HepG2 (cell line): ENCODE results near the gene MYO18A. TPM values are rescaled to one million over a fixed set of nuclear protein-coding genes. Genes with fewer than 3 reads are reported as not detected.

ENCODE experiments used
- DNMT3B ChIP-seq: conservative IDR thresholded peaks from 2 replicates; pipeline ENCODE4 v1.6.1; 2016; ENCODE audit warnings: missing biosample characterization, control low read depth
- ELF3 ChIP-seq: IDR thresholded peaks from 2 replicates; pipeline ENCODE4 v1.6.1; 2016; ENCODE audit warnings: missing genetic modification reagents, missing compliant biosample characterization
- ETV5 ChIP-seq: IDR thresholded peaks from 2 replicates; pipeline ENCODE4 v1.6.1; 2018; ENCODE audit warnings: missing biosample characterization, missing genetic modification reagents, inconsistent platforms, borderline replicate concordance
- HMG20A ChIP-seq: IDR thresholded peaks from 2 replicates; pipeline ENCODE4 v1.6.1; 2016; ENCODE audit warnings: borderline replicate concordance
- MAFF ChIP-seq: IDR thresholded peaks from 2 replicates; pipeline ENCODE4 v1.6.1; 2011; ENCODE audit warnings: low read depth, low read length, improper control_type of control experiment
- MAFG ChIP-seq: sonication (generic); formaldehyde crosslinking; IDR thresholded peaks from 2 replicates; pipeline ENCODE4 v1.5.1; 2020; ENCODE audit warnings: mild to moderate bottlenecking, missing genetic modification reagents
- MAZ ChIP-seq, 2 experiments: sonication (generic) in 1 of 2; formaldehyde crosslinking in 1 of 2; IDR thresholded peaks; 2 replicates each; pipeline versions ENCODE4 v1.5.0 to v1.6.1; 2012 to 2020; ENCODE audit warnings: low read depth in 2 of 2, mild to moderate bottlenecking in 2 of 2, borderline replicate concordance in 1 of 2, improper control_type of control experiment in 1 of 2, low read length in 1 of 2, missing genetic modification reagents in 1 of 2, moderate library complexity in 1 of 2
- PAXIP1 ChIP-seq: sonication (generic); formaldehyde crosslinking; conservative IDR thresholded peaks from 2 replicates; pipeline ENCODE4 v1.4.0; 2020; ENCODE audit warnings: mild to moderate bottlenecking, missing genetic modification reagents, moderate library complexity
- SATB2 ChIP-seq: sonication (generic); formaldehyde crosslinking; IDR thresholded peaks from 2 replicates; pipeline ENCODE4 v1.5.0; 2020; ENCODE audit warnings: missing genetic modification reagents
- TEF ChIP-seq: sonication (generic); formaldehyde crosslinking; IDR thresholded peaks from 2 replicates; pipeline ENCODE4 v1.5.0; 2020; ENCODE audit warnings: missing genetic modification reagents
- TFAP4 ChIP-seq: sonication (generic); IDR thresholded peaks from 2 replicates; pipeline ENCODE4 v1.6.1; 2016; ENCODE audit warnings: low read depth, borderline replicate concordance
- THAP9 ChIP-seq: sonication (generic); formaldehyde crosslinking; IDR thresholded peaks from 2 replicates; pipeline ENCODE4; 2020; ENCODE audit warnings: missing genetic modification reagents, mild to moderate bottlenecking, borderline replicate concordance
- ZNF274 ChIP-seq: sonication (generic); formaldehyde crosslinking; IDR thresholded peaks from 2 replicates; pipeline ENCODE4 v1.5.1; 2020; ENCODE audit warnings: mild to moderate bottlenecking, missing genetic modification reagents
- ZNF484 ChIP-seq: sonication (generic); formaldehyde crosslinking; IDR thresholded peaks from 2 replicates; pipeline ENCODE4 v1.5.1; 2020; ENCODE audit warnings: mild to moderate bottlenecking, low read depth, missing genetic modification reagents, borderline replicate concordance
- ZNF496 ChIP-seq: sonication (generic); formaldehyde crosslinking; IDR thresholded peaks from 2 replicates; pipeline ENCODE4 v1.8.1; 2023; ENCODE audit warnings: mild to moderate bottlenecking, moderate library complexity, missing genetic modification reagents; ENCODE audit not compliant: insufficient replicate concordance
- ZNF577 ChIP-seq: sonication (generic); formaldehyde crosslinking; IDR thresholded peaks from 2 replicates; pipeline ENCODE4 v1.4.0; 2020; ENCODE audit warnings: mild to moderate bottlenecking, low read depth, missing genetic modification reagents, borderline replicate concordance
- ZNF598 ChIP-seq: sonication (generic); formaldehyde crosslinking; IDR thresholded peaks from 2 replicates; pipeline ENCODE4 v1.5.1; 2020; ENCODE audit warnings: mild to moderate bottlenecking, missing genetic modification reagents, borderline replicate concordance
- ZNF740 ChIP-seq: sonication (generic); formaldehyde crosslinking; IDR thresholded peaks from 2 replicates; pipeline ENCODE4 v1.4.0; 2020; ENCODE audit warnings: missing genetic modification reagents
- ZSCAN9 ChIP-seq: IDR thresholded peaks from 2 replicates; pipeline ENCODE4 v1.6.1; 2016; ENCODE audit warnings: borderline replicate concordance
- polyA plus RNA-seq, 8 experiments: library from polyadenylated mRNA; depleted of rRNA in 3 of 8; stranded (reverse) in 7 of 8; unstranded in 1 of 8; fragments of >200 nt; fragmentation: Illumina TruSeq in 4 of 8; extraction: Trizol in 4 of 8; gene quantifications; 2 replicates each; pipeline versions ENCODE4 v1.2.1 to v1.2.3, GENCODE V29; 2011 to 2016; ENCODE audit warnings: low read depth in 4 of 8, missing spikeins in 1 of 8, mixed read lengths in 1 of 8; ENCODE audit not compliant: insufficient read depth in 1 of 8
- total RNA-seq, 5 experiments: library from RNA; depleted of rRNA; stranded (reverse); fragments of >200 nt; fragmentation: Illumina TruSeq; extraction: Trizol; gene quantifications; 2 replicates each; pipeline ENCODE4 v1.2.3, GENCODE V29; 2016; ENCODE audit warnings: low read depth in 1 of 5

The MYO18A gene
- total and polyA plus RNA-seq, 2 of the 13 experiments (the other 11 are each of a cell fraction or from before 2014, with no cell fraction given) = 16.8 to 24.8 TPM

- TF ChIP-seq TEF (CRISPR knock-in tag) = no peak
- TF ChIP-seq ZNF740 (CRISPR knock-in tag) = no peak
- TF ChIP-seq ZNF577 (CRISPR knock-in tag) = no peak
- TF ChIP-seq PAXIP1 = no peak
- no peak for TF ChIP-seq SATB2
- no peak for TF ChIP-seq ZNF484 (CRISPR knock-in tag)
- no peak for TF ChIP-seq ZNF496 (CRISPR knock-in tag)
- no peak for TF ChIP-seq HMG20A
- TF ChIP-seq MAZ (IDR thresholded peaks at IDR 0.05; ENCODE audit: borderline replicate concordance, low read depth, low read length) = no peak
- TF ChIP-seq MAZ (CRISPR knock-in tag; IDR thresholded peaks at IDR 0.05; ENCODE audit: low read depth) = 0 out of 2 replicates have a peak, but pooled peaks have one; percentile 4
- no peak for TF ChIP-seq DNMT3B (CRISPR knock-in tag)
- TF ChIP-seq MAFF = no peak
- TF ChIP-seq ELF3 (CRISPR knock-in tag) = no peak
- no peak for TF ChIP-seq ZNF598 (CRISPR knock-in tag)
- TF ChIP-seq TFAP4 = no peak
- 0 out of 2 replicates have a peak, but pooled peaks have one; percentile 14 for TF ChIP-seq ZNF274
- TF ChIP-seq THAP9 (CRISPR knock-in tag) = peak; percentile 51; the same call in 1 of the 2 replicates
- no peak for TF ChIP-seq ETV5
- no peak for TF ChIP-seq MAFG (CRISPR knock-in tag)
- TF ChIP-seq ZSCAN9 = no peak
Observed at GRCh38 chr17:29154516-29155226, 25.5 kb downstream of the MYO18A start (continued).
